HG03280 (cell line): ENCODE measurements around the gene SLC12A4.

ENCODE experiments used
- ATAC-seq: cut with Tn5 transposase; IDR thresholded peaks from one replicate; pipeline ENCODE4 v1.9.1; 2021; ENCODE audit warnings: mild to moderate bottlenecking, moderate library complexity; ENCODE audit not compliant: unreplicated experiment

The SLC12A4 gene

DNA sequence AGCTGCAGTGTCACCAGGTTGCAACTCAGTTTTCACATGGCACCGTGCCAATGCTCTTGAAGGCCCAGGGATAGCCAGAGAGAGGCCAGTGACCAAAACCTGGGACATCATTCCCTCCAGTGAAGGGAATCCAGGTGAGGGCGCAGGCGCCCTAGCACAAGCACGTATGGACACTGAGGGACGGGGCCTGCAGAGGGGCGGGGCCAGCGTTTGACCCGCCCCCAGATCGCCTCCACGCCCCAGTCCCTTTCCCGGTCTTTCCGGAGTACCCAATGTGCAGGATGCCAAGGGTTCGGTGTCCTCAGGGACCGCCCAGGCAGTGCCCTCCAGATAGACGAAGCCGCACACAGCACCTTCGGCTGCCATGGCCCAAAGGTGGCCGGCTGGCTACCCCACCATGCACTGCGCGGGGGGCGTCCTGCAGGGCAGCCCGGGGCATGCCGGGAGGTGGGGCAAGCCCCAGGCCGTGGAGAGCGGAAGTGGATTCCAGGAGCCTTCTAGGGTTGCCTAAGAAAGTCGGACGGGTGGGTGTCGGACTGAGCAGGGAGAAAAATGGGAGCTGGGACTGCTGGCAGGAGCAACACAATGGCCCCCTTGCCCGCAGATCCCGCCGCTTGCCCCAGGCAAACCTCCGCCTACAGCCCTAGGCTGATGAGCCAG, 4.6 kb downstream of the SLC12A4 start:
- ATAC-seq, result no peak

DNA sequence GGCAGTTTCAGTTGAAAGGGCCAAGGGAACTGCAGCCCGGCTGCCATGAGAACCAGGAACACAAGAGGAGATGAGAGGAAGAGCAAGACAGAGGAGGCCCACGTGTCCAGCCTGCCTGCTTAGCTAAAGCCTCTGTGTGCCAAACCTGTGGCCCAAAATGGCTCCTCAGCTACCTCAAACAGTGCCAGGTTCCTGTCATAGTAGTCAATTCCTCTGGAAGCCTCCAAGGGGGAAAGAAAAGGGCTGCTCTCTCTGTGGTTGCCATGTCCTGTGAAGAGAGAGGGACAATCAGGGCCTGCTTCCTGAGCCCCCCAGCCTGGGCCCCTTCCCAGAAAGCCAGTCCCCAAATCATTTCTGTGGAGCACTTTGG, 5.2 kb downstream of the SLC12A4 start:
- no peak for ATAC-seq

DNA sequence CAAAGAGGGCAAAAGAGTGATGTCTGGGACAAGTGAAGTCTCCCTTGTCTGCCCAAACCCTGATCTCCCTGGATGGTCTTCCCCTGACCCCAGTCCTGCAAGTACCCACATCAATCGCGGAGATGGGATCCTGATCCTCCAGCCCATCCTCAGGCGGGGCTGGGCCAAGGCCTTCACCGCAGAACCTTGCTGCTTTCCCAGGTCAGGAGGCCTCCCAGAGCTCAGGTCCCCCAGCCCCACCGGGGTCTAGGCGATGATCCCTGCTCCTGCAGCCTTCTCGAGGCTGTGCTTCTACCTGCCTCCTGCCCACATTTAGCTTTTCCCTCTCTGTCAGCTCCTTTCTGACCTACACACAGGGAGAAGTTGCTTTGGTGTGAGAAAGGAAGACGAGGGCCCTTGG, 6.3 kb downstream of the SLC12A4 start:
- ATAC-seq, result no peak

DNA sequence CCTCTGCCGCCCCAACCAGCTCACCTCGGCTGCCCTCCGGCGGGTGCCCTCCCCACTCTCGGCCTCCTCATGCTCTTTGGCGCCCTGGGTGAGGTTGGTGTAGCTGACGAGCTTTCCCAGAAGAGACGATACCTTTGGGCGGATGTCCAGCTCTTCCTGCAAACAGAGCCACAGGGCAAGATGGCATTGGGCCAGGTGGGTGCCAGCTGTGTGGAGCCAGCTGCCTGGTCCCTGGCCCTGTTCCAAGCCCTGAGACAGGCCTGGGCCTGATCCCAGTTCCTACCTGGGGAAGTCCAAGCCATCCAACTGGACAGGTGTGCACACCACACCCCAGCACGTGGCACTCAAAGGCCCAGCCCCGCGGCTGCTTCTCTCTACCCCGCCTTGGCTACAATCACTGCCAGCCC, 6.9 kb downstream of the SLC12A4 start:
- ATAC-seq, result no peak

DNA sequence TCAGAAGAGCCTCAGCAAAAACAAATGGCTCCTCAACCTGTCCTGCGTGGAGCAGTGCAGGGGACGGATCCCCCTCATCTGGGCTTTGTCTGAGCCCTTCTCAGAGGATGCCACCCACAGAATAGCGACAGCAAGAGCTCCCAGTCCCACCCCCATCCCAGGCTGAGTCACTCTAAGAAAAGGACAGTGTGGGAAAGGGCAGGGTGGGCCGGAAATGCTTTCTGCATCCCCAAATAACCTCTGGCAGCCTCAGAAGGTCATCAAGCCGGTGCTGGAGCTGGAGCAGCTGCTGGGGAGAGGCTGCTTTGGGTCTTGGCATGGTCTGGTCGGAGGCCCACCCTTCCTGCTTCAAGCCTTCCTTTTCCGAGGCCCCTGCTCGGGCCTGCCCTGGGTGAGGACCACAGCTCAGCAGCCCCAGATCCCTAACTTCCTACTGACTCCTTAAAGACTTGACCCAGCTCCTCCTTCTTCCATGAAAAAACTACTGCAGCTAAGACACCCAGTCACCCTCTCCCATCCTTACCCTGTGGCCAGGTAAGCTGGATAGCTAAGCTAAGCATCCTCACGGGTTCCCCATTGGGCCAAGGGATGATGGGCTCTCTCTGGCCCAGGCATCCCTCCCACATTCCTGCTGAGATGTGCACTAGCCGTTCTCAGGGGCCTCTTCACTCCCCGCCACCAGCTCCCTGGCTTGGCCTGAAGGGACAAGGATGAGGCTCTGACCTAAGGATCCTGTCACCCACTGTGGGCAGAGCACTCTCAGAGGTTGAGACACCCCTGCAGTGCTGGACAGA, 8.7 kb downstream of the SLC12A4 start:
- ATAC-seq, result no peak

DNA sequence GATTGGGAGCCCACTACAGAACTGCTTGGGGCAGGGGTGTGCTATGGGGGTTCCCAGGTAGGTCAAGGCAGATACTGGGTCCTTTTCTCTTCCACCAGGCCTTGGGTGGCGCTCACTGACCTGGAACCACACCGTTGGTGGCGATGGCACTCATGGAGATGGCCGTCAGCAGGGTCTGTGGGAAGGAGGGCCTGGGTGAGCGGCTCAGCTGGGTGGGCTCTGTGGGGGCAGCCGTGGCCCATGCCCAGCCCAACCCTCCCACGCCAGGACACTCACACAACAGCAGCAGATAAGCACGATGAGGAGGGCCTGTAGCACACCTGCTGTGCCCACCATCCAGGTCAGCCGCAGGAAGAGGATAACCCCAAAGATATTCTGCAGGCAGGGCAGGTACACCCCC, 10.8 kb downstream of the SLC12A4 start:
- no peak for ATAC-seq

DNA sequence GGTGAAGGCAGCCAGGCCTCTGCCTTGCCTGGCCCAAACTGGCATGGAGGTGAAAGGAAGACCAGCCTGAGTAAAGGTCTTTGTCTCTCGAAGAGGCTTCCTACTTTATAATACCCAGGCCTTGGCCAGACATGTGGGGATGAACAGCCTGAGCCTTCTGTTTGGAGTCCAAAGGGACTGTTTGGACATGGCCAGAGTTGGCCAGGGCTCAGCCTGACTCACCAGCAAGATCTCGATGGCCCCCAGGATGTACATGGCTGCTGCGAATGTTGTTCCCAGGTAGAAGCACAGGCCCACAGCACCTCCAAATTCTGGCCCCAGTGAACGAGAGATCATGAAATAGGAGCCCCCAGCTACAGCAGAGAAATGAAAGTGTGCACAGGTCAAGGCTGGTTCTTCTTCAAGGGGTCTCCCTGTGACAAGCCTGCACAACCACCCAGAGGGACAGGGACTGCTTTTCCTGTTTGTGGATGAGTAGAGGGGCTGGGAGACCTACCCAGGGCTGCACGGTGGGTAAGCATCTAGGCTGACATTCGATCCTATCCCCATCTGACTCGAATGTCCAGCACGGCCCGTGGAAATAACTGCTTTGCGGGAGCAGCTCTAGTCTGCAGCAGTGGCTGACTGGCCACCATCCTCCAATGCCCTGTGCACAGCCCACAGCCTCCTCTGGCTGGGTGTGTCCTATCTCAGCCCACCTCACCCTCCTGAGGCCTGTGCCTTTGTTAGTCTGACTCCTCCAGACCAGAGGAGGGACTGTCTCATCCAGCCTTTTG, 13.8 kb downstream of the SLC12A4 start:
- no peak for ATAC-seq

DNA sequence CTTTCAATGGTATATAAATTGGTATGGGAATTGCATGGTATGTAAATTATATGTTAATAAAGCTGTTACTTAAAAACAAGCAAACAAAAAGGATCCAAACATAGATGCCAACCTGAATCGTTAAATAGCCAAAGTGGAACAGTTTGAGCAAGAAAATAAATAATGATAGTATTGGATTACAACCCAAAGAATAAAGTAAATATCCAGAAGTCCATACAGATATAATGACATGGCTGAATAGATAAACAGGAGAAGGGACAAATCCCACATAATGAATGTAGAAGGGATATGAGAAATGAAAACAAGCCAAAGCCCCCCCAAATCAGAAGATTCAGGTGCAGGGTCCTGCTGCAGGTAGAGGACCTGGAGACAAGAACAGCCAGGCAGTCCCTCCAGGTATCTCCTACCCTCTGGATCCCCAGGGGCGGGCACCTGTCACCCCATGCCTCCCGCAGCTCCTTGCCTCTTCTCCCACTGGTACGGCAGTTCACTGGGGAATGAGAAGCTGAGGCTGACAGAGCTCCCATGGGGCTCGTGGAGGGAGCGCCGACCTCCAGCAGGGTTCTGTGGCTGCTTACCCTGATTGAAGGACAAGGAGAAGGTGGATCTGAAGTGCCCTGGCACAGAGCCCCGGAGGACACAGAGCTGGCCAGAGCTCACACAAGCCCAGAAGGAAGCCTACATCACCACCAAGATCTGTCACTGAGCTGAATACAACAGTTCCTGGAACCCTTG, 14.6 kb downstream of the SLC12A4 start:
- no peak for ATAC-seq

DNA sequence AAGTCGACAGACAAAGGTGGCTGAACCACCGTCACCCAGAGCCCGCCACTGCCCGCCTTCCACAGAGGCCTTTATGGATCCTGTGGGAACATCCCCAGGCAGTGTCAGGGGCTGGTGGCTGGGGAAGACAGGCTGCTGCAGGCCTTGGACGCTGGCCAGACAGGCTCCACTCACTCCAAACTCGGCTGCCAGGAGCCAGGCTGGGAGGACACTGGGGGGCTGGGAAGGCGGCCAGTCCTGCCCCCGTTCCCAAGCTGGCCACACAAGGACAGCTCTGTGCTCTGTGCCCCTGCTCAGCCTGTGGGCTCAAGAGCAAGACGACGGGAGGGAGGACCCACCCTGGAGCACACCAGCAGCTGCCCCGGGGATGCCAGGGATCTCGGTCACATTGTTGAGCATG, 17.0 kb downstream of the SLC12A4 start:
- ATAC-seq, result no peak

DNA sequence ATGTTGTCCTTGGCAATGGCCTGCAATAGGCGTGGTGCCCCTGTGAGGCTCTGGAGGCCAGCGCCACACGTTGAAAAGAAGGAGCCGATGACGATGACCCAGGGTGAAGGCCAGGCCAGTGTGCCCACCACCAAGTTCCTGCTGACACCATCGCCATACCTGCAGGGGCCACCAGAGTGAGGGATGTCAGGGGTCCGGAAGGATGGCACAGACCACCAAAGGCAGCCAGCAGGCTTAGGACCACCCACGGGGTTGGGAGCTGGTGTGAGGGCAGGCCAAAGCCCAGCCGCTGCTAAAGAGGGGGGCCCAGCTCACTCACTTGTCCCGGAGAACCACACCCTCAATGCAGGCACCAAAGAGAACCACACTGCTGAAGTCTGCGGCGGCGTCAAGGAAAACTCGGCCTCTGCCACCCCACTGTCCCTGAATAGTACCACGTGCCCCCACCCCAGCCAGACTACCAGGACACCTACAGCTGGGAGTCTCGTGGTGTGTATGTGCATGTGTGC, 18.0 kb downstream of the SLC12A4 start:
- no peak for ATAC-seq

DNA sequence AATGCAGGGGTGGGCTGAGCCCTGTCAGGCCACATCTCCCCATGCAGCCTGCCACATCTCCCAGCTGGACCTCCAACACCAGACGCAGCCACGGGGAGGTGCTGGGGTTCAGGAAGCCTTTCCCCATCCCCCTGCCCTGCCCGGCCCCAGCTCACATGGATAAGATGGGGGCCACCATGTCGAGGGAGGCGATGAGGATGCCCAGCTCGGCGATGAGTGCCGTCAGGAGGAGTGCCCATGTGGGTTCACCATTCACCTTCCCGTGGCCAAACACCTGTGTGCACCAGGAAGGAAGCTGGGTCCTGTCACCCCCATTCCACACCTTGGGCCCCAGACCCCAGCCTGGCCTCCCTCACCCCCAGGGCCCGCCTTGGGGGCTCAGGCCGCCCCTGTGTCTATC, 18.8 kb downstream of the SLC12A4 start:
- no peak for ATAC-seq

DNA sequence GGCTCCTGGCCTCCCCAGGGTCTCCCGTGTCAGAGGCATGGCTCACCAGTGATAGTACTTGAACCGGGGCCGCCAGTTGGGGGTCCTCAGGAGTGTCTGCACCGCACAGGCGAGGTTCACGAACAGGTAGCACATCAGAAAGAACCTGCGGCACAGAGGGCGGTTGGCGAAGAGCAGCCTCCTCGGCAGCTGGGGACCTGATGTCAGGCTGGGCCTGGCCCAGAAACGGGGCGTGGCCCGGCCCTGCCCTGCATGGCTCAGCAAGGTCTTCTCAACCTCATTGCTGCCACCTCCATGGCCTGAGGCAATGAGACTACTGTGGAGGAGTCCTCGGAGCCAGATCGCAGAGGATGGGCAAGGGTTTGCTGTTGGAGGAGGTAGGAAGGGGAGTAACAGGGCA, 20.4 kb downstream of the SLC12A4 start:
- ATAC-seq, result no peak

DNA sequence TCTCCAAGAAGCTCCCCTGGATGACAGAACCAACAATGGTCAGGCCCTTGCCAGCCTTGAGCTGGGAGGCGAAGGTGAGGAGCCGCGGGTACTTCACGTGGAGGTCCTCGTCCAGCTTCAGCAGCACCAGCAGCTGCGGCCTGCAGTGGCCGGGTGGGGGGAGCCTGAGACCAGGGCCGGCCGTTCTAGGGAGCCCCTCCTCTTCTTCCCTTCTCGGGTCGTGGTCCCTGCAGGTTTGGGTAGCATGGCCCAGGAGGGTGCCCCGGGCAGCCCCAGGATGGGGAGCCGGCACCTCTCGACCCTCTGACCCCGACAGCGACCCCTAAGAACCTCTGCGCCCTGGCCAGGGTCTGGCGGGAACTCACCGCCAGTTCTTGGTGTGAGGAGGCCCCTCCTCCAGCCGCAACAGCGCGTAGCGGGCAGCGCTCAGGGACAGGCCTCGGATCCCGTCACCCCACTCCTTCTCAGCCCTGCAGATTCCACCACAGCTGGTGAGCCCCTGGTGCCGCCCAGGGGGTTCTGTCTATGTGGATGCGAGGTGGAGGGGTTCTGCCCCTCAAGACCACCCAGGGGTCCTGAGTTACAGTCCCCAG, 21.4 kb downstream of the SLC12A4 start:
- no peak for ATAC-seq

DNA sequence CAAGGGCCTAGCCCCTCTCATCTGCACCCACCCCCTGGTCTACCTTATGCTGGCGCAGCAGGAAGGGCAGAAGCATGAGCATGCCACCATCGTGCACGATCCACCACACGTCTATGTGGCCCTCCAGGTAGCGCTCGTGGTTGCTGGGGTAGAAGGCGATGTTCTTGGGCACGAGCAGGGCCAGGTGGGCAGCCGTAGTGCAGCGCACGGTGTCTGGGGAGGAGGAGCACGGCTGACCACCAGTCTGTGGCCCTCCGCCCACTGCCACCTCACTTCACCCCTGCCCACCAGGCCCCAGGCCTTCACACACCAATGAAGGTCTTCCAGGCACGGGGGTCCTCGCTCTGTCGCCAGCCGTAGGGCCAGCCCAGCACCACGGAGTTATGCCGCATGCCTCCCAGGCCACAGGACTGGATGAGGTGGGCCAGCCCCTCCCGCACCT, 22.3 kb downstream of the SLC12A4 start:
- ATAC-seq, result no peak

DNA sequence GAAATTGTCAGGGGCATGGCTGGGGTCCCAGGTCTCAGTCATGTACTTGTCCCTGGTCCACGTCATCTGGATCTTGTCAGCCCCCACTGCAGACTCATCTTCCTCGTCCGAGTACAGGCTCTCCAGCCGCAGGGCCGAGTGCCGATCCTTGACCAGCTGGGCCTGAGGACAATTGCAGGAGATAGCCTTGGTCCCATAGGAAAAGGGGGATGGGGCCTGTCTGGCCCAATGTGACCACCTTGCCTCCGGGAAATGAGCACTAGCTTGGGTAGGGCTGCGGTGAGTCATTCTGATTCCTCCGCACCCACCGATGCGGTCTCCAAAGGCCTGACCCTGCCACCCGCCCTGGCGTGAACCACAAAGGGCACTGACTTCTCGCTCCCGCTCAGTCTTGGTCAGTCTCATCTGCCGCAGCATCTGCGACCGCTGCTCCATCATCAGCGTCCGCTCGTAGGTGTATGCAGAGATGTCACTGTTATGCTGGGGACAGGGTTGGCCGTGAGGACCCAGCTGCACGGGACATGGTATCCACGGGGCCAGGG, 23.0 kb downstream of the SLC12A4 start:
- no peak for ATAC-seq

DNA sequence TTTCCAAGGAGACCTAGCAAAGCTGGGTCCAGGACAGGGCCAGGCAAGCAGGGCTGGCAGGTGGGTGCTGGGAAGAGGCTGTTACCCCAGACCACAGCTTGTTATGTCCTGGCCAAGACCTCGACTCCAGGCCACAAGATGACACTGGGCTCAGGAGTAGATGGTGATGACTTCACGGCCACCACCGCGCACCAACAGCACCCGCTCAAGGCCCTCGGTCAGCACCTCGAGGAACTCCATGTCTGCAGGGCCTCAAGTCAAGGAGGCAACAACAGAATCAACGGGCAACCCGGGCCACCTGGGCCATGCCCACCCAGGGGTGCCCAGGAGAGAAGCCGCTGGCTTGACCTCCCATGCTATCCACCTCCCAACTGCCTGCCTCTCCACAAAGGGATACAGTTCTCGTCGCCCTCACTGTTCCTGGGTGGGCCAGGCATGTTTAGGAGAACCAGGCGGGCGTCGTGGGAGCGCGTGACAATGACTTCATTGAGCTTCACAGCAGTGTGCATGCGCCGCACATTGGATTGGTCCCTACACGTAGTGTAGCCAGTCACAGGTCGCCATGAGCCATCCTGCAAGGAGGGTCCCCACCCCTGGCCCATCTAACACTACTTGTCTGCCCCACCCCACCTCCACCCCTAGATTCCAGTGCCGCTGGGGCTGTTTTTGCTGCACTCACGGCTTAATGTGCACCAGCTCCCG, 23.6 kb downstream of the SLC12A4 start:
- no peak for ATAC-seq

DNA sequence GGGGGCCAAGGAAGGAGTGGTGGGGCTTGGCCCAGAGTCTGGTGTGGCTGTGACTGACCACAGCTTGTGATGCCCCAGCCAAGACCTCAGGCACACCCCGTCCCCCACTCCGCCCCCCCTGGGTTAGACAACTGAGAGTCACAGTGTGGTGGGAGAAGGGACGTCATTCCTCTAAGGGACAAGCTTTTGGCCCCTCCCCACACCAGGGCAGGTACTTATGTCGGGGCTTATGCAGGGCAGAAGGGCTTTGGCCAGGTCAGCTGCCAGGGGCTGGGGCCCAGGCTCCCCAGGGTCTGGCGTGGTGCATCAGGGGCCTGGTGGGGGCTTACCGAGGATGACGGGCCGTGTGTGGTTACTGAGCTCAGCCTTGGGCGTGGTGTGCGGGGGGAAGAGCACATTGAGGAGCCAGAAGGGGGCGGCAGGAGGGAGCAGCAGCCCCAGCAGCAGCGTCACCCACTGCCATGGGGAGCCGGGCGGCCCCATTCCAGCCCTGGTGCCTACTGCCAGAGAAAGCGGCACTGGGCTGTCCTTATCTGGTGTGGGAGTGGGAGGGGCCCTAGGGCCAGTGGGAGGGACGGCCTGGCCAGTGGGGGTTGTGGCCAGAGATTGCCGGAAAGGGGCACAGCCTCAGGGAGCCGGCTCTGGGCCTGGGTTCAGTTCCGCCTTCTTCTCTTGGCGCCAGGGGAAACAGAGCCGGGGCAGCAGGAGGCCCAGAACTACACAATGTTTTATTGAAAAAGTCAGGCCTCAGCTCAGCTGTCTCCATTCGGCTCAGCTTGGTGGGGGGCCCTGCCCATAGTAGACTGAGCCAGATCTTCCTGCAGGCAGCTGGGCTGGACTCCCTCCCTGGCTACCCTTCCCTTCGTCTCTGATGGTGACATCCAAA, 24.6 kb downstream of the SLC12A4 start, which contains the start of gene LCAT:
TSS of gene LCAT (minus strand) at position 502 of the 886 bp plus-strand sequence. CDS start at position 483, 19 bp downstream.
- no peak for ATAC-seq

DNA sequence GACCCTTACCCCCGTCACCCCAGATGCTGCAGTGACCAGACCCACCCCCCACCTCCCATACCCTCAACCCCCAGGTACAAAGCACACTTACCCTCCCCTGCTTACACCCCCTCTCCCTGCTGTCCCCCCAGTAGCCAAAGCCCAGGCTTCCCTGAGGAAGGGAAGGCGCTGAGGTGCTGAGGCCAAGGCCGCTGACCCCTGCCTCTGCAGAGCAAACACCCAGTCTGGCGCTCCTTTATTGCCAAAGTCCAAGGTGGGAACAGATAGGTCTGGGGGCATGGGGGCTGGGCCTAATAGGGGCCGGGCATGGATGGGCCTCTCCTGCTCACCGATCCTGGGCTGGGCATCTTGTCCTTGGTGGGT, 25.2 kb downstream of the SLC12A4 start:
- no peak for ATAC-seq
